GM18870 (cell line): ENCODE measurements around the gene C22orf39.

Experiments used
- ATAC-seq: cut with Tn5 transposase; IDR thresholded peaks from one replicate; pipeline ENCODE4 v1.9.1; 2021; ENCODE audit warnings: moderate library complexity; ENCODE audit not compliant: unreplicated experiment

The C22orf39 gene

DNA sequence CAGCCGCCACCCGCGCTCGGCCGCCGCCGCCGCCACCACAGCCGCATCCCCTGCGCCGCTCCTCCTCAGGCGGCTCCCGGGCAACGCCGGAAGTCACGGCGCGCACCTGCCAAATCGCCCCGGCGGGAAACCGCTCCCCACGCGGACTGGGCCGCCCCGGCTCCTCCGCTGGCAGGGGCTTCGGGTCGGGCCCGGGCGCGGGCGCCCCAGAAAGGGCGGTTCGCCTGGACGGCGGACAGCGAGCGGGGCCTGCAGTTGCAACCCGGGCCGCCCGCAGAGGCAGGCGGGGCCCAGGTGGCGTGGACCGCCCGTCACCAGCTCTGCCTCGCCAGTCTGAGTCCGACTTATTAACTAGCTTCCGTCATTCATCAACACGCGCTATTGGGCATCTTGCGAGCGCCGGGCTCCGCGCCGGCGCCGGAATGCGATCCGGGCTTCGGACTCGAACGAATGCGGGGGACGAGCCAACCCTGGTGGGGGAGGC lies 15.8 kb downstream of the C22orf39 start, which contains the start of gene HIRA:
HIRA (minus strand) TSS at position 85 of the 484 bp plus-strand sequence. CDS start 257 bp downstream, outside the sequence.
- peak; percentile 28 for ATAC-seq

DNA sequence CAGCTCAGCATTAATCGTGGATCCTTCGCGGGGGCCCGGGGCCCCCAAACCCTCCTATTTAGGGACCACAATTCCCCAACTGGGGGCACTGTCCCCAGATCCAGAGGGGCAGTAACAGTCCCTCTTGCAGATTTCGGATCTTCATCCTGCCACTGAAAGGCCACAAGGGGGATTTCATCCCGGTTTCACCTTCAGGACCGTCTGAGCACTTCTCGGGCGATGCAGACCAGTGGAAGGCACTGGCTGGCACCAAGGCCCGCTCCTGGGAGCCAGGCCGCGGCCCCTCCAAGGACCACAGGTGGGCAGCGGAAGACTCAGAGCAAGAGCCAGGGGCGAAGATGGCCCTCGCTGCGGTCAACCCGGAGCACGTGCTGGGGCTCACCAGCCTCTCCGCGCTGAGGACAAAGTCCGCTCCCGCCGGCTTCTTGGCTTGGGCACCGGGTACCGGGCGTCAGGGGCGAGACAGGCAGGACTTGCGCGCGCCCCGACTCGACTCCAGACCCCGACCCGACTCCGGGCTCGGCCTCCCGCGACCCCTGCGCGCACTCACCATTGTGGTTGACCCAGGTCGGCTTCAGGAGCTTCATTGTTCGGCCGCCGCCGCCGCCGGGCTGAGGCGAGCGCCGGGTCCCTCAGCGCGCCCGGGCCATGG lies 16.5 kb downstream of the C22orf39 start:
- ATAC-seq, result no peak

DNA sequence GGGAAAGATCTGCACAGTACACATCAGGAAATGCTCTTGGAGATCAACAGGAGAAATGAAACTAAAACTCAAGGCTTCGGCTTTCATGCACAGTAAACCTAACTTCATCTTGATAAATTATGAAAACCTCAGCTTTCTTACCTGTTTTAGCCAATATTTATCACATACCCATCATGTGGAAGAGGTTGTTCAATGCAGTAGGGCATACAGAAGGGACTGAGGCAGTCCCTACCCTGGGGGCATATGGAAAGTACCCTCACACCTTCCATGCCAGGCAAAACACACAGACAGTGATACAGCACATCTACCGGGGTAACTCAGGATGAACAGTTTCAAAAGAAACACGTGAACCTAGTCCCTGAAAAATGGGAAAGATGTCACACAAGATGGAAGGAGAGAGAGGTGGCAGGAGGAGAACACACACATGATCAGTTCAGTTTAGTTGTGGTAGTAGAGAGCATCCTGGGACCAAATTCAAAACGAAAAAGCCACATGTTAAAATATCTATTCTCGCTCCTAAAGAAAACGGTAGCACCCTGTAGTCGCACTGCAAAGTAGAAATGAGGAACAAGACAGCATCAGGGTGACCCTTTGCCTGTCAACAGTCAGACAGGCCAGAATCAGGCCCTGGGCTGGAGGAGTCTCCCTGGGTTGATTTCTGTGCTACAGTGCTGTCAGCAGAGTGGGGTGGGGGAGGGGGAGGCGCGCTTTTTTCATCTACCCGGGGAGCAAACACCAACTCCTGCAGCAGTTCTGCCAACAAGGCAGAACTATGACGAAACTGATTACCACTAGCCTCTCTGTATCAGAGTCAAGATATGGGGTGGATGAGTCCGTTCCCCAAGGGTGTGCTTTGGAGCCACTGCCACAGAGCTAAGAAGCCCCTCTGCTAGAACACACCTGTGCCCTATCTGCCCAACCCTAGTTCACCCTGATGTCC lies 17.3 kb downstream of the C22orf39 start:
- ATAC-seq, result no peak

DNA sequence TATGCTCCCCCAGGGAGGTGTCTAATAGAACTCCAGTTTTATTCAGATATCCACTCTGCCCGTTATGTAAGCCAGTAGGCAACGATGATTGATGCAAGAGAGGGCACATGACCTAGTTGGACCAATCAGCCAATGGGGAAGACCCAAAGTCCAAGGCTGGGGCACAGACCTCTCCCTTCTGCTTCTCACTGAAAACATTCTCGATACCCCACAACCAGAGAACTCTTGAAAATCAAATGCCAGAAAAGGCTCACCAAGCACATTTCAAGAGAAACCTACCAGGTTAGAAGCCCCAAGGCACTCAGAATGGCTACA lies 23.4 kb downstream of the C22orf39 start:
- ATAC-seq, result no peak

DNA sequence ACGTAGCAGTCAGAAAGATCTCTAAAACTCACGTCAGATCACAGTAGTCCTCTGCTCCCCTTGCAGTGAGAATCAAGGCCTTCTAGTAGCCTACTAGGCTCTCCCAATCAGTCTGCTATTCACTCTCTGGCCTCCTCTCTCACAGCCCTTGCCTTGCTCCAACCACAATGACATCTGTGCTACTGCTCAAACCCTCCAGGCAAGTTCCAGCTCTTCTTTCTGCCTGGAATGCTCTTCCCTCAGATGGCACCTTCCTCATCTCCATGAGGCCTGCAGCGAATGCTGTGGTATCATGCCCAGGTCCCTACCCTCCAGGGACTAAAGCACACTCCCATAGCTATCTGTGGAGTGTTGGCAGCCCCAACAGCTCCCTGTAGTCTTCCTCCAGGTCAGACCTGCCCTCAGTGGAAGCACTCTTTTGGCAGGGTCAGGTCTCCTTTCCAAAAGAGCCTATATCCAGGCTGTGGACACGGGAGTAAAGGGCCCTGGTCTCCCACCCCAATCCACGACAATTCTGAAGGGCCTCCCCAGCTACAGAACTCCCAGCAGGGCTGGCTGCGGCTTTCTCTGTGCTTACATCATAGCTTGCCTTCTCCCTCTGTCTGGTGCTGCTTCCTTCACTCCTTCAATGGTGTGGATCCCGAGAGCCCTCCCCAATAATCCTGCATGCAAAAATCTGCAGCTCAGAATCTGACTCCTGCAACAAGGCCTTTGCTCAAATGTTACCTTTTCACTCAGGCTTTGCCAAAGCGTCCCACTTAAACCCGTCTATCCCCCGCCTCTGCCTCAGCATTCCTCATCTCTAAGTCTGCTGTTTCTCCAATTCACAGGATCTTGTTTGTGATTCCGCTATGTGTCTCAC lies 24.8 kb downstream of the C22orf39 start:
- no peak for ATAC-seq

DNA sequence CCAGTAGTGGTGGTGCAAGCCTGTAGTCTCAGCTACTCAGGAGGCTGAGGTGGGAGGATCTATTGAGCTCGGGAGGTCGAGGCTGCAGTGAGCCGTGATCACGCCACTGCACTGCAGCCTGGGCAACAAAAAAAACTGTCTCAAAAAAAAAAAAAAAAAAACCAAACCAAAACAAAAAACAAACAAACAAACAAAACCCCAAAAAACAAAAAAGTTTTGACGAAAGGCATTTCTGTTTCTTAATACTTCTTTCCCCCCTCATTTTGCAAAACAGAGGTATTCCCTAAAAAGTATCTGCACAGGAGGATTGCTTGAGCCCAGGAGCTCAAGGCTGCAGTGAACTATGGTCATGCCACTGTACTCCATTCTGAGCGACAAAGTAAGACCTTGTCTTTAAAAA lies 27.2 kb downstream of the C22orf39 start:
- ATAC-seq, result no peak

DNA sequence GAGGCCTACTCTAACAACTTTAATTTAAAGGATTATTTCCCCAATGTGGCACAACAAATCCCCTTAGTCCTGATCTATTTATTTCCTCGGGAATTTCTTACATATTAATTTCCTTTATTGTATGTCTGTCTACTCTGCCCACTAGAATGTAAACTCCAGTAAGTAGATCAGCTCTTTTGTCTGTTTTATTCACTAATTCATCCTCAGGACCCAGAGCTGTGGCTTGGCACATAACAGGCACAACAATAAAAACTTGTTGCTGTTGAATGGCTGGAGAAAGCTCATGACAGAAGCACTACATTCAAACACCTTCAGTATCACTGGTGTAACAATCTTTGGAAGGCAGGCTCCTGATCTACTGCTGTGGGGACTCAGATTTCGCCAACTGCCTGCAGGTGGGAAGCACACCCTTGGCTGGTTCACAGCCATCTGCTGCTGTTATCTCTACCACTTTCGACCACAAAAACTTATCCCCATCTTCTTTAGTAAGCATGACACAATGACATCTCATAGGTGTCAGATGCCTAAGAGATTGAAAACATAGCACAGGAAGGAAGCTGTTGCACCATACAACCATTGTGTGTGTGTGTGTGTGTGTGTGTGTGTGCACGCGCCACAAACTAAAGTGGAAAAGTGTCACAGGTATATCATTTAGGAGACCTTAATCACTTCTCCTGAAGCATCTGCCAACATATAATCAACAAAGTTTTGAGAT lies 27.9 kb downstream of the C22orf39 start:
- no peak for ATAC-seq

DNA sequence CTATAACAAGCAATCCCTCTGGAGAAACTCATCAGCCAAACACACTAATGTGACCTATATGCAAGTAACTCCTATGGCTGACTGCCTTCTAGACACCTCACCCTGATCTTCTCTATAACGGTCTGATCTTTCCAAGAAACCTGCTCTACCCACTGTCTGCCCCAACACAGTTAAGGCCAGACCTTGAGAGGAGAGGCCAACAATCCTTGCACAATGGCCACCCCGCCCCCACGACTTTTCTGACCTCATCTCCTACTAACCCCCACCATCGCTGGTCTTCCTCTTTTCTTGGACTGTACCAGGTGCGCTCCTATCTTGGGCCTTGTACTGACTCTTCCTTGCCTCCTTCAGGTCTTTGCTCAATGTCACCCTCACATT lies 28.4 kb downstream of the C22orf39 start:
- no peak for ATAC-seq

DNA sequence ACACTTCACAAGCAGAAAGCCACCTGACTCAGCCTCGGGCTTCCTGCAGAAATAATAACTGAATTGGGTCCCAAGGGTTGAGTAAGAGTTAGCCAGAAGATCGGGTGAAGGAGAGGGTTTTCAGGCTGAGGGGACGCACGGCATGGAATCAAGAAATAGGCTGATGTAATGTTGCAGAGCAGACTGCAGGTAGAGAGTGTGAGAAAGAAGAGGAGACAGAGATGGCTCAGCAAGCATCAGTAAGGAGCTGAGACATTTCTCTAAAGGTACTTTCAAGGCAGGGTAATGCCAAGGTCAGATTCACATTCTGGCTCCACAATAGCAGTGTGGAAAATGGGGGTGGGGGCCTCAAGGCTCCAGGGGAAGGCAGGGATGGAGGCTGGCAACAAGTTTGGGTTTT lies 34.6 kb downstream of the C22orf39 start:
- no peak for ATAC-seq

DNA sequence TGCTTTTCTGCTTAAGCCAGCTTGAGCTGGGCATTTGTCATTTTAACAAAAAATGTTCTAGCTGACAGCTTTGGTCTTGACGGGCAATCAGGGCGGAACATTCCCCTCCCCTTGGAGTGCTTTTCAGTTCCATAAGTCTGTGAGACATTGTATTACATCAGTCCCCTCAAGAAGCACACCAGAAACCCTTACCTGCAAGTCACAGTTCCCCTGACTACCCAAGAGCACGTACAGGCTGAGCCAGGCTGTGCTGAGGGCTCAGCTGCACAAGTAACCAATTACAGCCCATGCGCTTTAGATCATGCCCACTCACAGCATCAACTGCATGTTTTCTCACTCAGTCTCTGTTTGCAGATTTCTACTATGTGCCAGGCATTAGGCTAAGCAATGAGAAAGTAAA lies 35.0 kb downstream of the C22orf39 start:
- no peak for ATAC-seq

DNA sequence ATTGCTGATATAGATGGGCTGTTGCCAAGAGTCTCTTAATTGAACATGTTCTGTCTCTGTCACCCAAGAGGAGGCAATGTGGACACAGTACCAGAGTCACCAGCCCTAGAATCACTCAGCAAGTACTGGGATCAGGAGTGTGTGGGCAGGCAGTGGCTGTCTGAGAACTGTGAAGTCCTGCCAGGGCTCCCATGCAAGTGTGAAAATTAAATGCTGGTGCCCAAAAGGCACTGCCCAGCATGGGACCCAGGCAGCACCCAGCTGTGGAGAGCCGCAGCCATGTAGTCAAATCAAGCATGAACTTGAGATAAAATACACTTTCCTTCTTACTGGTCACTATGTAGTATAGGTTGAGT lies 35.8 kb downstream of the C22orf39 start:
- ATAC-seq, result no peak

DNA sequence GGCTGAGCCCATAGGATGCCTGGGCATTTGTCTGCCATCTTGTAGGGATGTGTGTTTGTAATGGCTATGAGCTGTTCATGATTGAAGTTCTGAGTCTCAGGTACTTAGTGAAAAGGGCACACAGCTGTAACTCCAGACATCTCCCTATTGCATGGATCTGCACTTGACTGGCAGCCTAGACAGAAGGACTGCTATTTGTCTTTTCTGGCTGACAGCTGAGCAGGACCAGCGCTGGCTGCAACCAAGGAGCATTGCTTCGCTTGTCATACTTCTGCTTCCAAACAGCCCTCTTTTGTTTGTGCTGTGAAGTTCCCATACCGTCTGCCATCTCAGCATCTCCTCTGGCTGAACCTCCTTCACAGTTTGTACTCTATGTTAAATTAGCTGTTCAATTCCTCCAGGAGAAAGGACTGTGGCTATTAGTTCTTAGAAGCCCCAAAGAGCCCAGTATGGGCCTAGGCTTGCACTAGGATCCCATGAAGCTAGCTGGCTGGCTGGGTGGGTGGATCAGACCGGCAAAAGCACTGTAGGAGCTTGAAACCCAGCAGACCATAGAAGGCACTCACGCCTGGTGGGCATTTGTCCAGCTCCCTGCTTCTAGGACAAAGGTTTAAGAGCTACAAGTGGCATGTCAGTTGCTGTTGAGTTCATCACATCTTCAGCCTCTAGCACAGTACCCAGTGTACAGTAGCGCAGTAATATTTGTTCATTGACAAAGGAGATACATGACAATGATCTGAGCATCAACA lies 36.4 kb downstream of the C22orf39 start:
- ATAC-seq, result no peak

DNA sequence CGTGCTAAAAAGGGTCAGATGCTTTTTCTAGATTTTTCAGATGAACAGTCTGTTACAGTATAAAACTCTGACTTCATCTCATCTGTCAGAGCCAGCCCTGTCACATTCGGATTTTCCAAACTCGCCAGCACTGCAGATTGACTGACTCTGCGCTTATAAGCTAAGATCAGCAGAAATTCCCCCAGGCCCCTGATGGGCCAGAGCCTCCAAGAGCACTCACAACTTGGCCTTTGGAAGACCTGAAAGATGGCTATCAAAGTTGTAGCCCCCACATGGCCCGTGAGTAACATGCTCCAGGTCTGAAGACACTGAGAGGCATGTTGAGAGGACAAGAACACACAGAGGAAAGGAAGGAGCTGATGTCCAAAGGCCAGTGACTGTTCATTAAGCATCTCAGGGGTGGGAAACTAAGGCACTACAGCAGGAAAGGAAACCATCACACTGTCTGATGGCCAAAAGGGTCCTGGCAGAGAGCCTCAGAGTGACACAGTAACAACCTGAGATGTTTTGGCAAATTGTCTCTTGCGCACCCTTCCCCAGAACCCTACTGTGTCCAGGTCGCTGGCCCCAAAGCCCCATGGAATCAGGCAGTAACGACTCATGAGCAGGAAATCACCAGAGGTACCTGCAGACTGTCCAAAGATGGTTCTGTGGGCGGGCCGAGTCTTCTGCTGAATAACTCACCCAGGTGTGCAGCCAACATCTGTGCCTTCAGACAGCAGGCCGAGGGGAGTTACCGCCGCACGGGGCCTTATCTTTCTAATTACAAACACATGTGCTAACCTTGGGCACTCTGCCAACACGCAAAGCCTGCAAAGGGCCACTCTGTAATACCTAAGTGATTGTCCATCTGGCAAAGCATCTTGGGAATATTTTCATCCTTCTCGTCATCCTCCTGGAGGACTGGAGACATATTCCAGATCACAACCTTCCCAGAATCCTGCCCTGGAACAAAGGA lies 39.6 kb downstream of the C22orf39 start:
- ATAC-seq, result no peak

DNA sequence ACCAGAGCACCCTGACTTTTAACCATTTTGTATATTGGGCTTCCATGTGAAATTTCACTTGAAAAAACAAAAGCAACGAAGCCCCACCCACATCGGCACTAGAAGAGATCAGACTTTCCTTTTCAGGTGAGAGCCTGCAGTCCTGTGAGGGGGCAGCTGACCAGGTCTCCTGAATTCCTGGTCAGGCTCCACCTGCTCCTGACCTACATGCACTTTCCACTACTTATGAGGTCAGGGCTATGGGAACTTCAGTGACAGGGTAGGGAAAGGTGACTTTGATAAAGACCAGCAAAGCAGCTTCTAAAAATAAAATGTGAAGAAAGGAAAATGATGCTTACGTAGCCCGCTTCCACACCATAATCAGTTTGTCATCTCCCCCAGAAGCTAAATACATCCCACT lies 40.7 kb downstream of the C22orf39 start:
- no peak for ATAC-seq

DNA sequence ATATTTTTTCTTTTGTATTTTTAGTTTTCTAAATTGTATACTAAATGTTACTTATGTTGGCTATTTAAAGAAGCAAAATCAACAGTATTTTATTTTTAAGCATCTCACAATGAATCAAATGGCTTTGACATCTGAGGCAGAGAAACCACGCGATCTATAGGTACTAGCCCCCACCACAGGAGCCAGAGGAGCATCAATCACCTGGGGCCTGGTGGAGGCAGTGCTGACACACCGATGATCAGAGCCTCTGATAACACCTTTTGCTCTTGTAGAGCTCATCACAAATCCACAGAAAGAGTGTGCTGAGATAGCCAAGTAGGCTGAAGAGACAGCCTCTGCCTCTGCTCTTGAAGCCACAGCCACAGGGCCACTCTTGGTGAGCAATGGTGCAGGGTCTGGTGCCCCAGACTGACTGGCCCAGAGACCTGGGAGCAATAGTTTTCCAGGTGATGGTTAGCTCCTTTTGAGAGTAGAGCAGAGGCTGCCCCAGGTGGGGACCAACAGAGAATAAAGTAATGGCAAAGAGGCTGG lies 41.2 kb downstream of the C22orf39 start:
- no peak for ATAC-seq

DNA sequence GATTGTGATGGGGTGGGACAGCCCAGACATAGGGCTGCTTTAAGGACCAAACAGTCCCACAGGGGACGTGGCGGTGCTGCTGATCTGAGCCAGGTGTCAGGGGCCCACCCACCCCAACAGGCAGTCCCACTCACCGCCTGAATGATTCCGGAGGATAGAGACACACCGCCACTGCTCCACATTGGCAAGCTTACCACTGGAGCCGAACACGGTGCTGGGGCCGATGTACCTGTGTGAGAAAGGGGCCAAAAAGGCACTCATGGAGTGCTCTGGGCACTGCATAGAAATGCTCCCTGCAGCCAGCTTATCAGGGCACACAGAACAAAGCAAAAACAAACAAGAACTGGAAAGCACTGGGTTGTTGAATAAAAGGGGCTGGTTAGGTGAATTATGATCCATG lies 41.9 kb downstream of the C22orf39 start:
- ATAC-seq, result no peak

DNA sequence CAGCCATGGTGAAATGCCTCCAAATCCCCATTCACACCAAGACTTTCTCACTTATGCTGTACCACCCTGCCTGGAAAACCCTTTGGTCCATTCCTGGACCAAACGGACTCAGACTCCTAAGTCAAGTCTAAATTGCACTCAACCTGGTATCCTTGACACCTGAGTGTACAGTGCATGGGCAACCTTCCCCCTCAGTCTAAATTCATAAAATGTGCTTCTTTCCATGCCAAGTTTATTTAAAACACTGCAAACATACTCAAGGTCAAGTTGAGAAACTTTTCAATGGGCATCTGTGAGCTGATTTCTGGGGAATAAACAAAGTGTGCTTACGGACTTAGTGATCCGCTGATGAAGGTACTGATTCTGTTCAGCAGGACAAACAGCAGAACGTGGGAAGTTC lies 42.4 kb downstream of the C22orf39 start:
- ATAC-seq, result no peak

DNA sequence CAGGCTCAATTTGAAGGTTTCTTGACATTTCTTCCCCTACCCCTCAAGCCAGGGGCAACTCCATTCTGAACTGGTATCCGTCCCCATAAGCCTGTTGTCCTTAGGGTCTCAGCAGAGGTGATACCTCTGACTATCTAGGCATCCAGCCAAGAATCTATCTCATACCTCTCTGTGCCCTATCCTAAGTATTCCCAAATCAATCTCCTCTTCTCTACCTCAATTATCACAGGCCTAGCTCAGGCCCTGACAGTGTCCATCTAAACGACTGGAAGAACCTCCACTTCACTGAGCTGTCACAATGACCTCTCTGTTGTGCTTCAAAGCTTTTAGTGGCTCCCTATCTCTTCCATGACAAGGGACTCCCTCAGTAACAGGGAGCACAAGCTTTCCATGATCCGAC lies 42.8 kb downstream of the C22orf39 start:
- no peak for ATAC-seq
